Measurements from ENCODE around the gene KRT8. TPM values are rescaled to one million over a fixed set of nuclear protein-coding genes. Genes with fewer than 3 reads are reported as not detected.
A peak's percentile ranks its signal among the peaks of the same experiment; 100 is the strongest.

Gene KRT8
- polyA plus RNA-seq, 1 of the 3 experiments (the other 2 are of a cell fraction): 49.4 TPM

GRCh38 chr12:52896190-52897100 is 8.4 kb downstream of the KRT8 start:
- Histone ChIP-seq H3K79me2 (ENCODE audit: insufficient read depth) (no peaks in the 10 kb centered on the region), H3K9me3 (no peaks in the 10 kb centered on the region), H3K4me3 (ENCODE audit: low read depth in 2 of 2, low read length in 1 of 2) (no peak overlapping the region), H3K4me2 (no peak overlapping the region), H3F3A (replicated peaks; ENCODE audit: insufficient read depth) (no peaks in the 10 kb centered on the region), H3K9ac (no peak overlapping the region), H4K20me1 (ENCODE audit: insufficient read depth) (no peaks in the 10 kb centered on the region), H3K27ac (ENCODE audit: low read depth in 2 of 2, low read length in 1 of 2) (no peak overlapping the region), H2AFZ (ENCODE audit: low read depth) (no peak overlapping the region), H3K36me3 (replicated peaks in 1 of 2; ENCODE audit: control insufficient read depth in 1 of 2, insufficient read depth in 2 of 2, low read length in 1 of 2) (no peaks in the 10 kb centered on the region), H3K9me2 (no peaks in the 10 kb centered on the region), H3K27me3 (ENCODE audit: insufficient read depth) (no peaks in the 10 kb centered on the region), H3K4me1 (ENCODE audit: control insufficient read depth in 1 of 2, insufficient read depth in 2 of 2, low read depth in 1 of 2, low read length in 1 of 2) (peaks cover 0 to 5% of the 10 kb centered on the region in 2 experiments; a peak in 1 of 4 replicates)
- 79% methylated on average over 2 of the region's 3 CpGs for WGBS (ENCODE audit: low lambda C conversion rate)
- no peak for TF ChIP-seq TEAD4 (IDR thresholded peaks at IDR 0.05; ENCODE audit: borderline replicate concordance, insufficient read depth)
- no peak for TF ChIP-seq RXRA (IDR thresholded peaks at IDR 0.05; ENCODE audit: borderline replicate concordance, low read depth)
- 0 out of 2 replicates have a peak, but pooled peaks have one; percentile 15 for TF ChIP-seq REST (IDR thresholded peaks at IDR 0.05; ENCODE audit: low read depth, low read length)
- no peak for DNase-seq
- POLR2A ChIA-PET: no interaction called here
- CTCF ChIA-PET: interaction anchor here (0.6 to 9.3 kb wide), 5 partner anchors 8 to 84 kb away, joined by 3 to 91 read pairs (median 35); partner anchors contain the start of gene KRT8

- no peaks in the 10 kb centered on the region for H3K27me3 ChIP-seq (ENCODE audit: insufficient read depth)
- no peak overlapping the region for H2AFZ ChIP-seq (ENCODE audit: low read depth)
- WGBS (ENCODE audit: low lambda C conversion rate): 44% methylated on average over 2 of the region's 2 CpGs
- ChIA-PET POLR2A (no interaction called here), CTCF (interaction anchor here (0.6 to 9.3 kb wide), 5 partner anchors 9 to 85 kb away, joined by 3 to 91 read pairs (median 35); partner anchors contain the start of gene KRT8)
- H3K4me2 ChIP-seq: no peak overlapping the region
- no peak overlapping the region for H3K4me3 ChIP-seq (ENCODE audit: low read depth in 2 of 2, low read length in 1 of 2)
- H3K27ac ChIP-seq (ENCODE audit: low read depth in 2 of 2, low read length in 1 of 2): no peak overlapping the region
- no peaks in the 10 kb centered on the region for H3K9me2 ChIP-seq
- H3K36me3 ChIP-seq (replicated peaks in 1 of 2; ENCODE audit: control insufficient read depth in 1 of 2, insufficient read depth in 2 of 2, low read length in 1 of 2): no peaks in the 10 kb centered on the region
- H4K20me1 ChIP-seq (ENCODE audit: insufficient read depth): no peaks in the 10 kb centered on the region
- H3K4me1 ChIP-seq (ENCODE audit: control insufficient read depth in 1 of 2, insufficient read depth in 2 of 2, low read depth in 1 of 2, low read length in 1 of 2): peaks cover 0 to 5% of the 10 kb centered on the region in 2 experiments; a peak in 1 of 4 replicates
- TF ChIP-seq TEAD4 (IDR thresholded peaks at IDR 0.05; ENCODE audit: borderline replicate concordance, insufficient read depth): no peak
- no peaks in the 10 kb centered on the region for H3K9me3 ChIP-seq
- no peak for DNase-seq
- no peaks in the 10 kb centered on the region for H3K79me2 ChIP-seq (ENCODE audit: insufficient read depth)
- H3K9ac ChIP-seq: no peak overlapping the region
- no peaks in the 10 kb centered on the region for H3F3A ChIP-seq (replicated peaks; ENCODE audit: insufficient read depth)
These were observed 9.1 kb downstream of the KRT8 start for GRCh38 chr12:52895726-52896189.

- no peak for TF ChIP-seq CHD2 (IDR thresholded peaks at IDR 0.05; ENCODE audit: low read length, partially characterized antibody)
- no peak for TF ChIP-seq PBX3 (IDR thresholded peaks at IDR 0.05)
- TF ChIP-seq TAF1 (IDR thresholded peaks at IDR 0.05; ENCODE audit: borderline replicate concordance, low read depth, low read length): no peak
- no peak for TF ChIP-seq RAD21 (IDR thresholded peaks at IDR 0.05; ENCODE audit: low read length)
- TF ChIP-seq RCOR1 (IDR thresholded peaks at IDR 0.05; ENCODE audit: low read length): no peak
- TF ChIP-seq FOSL2 (IDR thresholded peaks at IDR 0.05; ENCODE audit: borderline replicate concordance, low read depth): no peak
- no peak for TF ChIP-seq NRF1 (IDR thresholded peaks at IDR 0.05; ENCODE audit: low read depth, low read length)
- no peak for TF ChIP-seq RFX5 (IDR thresholded peaks at IDR 0.05; ENCODE audit: low read length)
- no peak for TF ChIP-seq FOXM1 (IDR thresholded peaks at IDR 0.05; ENCODE audit: low read depth)
- no peak for TF ChIP-seq MAX (IDR thresholded peaks at IDR 0.05; ENCODE audit: low read depth)
- TF ChIP-seq NFIC (IDR thresholded peaks at IDR 0.05; ENCODE audit: borderline replicate concordance): no peak
- TF ChIP-seq TEAD4 (IDR thresholded peaks at IDR 0.05; ENCODE audit: borderline replicate concordance, insufficient read depth): no peak
- Histone ChIP-seq H4K20me1 (ENCODE audit: insufficient read depth) (no peaks in the 10 kb centered on the region), H3K9me3 (no peaks in the 10 kb centered on the region), H3K9ac (no peak overlapping the region), H3K9me2 (no peaks in the 10 kb centered on the region), H3K27me3 (ENCODE audit: insufficient read depth) (no peaks in the 10 kb centered on the region), H2AFZ (ENCODE audit: low read depth) (no peak overlapping the region), H3K27ac (ENCODE audit: low read depth in 2 of 2, low read length in 1 of 2) (no peak overlapping the region), H3K4me2 (no peak overlapping the region), H3K36me3 (replicated peaks in 1 of 2; ENCODE audit: control insufficient read depth in 1 of 2, insufficient read depth in 2 of 2, low read length in 1 of 2) (no peaks in the 10 kb centered on the region), H3K4me3 (ENCODE audit: low read depth in 2 of 2, low read length in 1 of 2) (no peak overlapping the region), H3F3A (replicated peaks; ENCODE audit: insufficient read depth) (no peaks in the 10 kb centered on the region), H3K79me2 (ENCODE audit: insufficient read depth) (no peaks in the 10 kb centered on the region), H3K4me1 (ENCODE audit: control insufficient read depth in 1 of 2, insufficient read depth in 2 of 2, low read depth in 1 of 2, low read length in 1 of 2) (peaks cover 0 to 5% of the 10 kb centered on the region in 2 experiments; a peak in 1 of 4 replicates)
- ChIA-PET POLR2A (no interaction called here), CTCF (interaction anchor here (1.3 to 9.3 kb wide), 3 partner anchors 9 to 88 kb away, joined by 8 to 91 read pairs (median 48); no protein-coding TSS in a partner anchor)
- no peak for DNase-seq
These were observed 11.9 kb downstream of the KRT8 start for GRCh38 chr12:52892974-52893373.

Data from SK-N-SH (cell line).